Endothelial cell (in vitro differentiated cells): ENCODE measurements around the gene ERP44. TPM values are rescaled to one million over a fixed set of nuclear protein-coding genes. Genes with fewer than 3 reads are reported as not detected.

Source experiments
- DNase-seq: peaks from one replicate; pipeline ENCODE4 v3.0.0; 2021; ENCODE audit warnings: low spot score
- H3K27ac Mint-ChIP-seq: one replicate; pipeline ENCODE4 v1.8.0; 2021; ENCODE audit warnings: mixed read lengths, inconsistent platforms; ENCODE audit not compliant: unreplicated experiment
- H3K27me3 Mint-ChIP-seq: one replicate; pipeline ENCODE4 v1.8.0; 2021; ENCODE audit warnings: mild to moderate bottlenecking, moderate library complexity, mixed read lengths, inconsistent platforms; ENCODE audit not compliant: unreplicated experiment
- H3K36me3 Mint-ChIP-seq: one replicate; pipeline ENCODE4 v1.8.0; 2021; ENCODE audit warnings: mild to moderate bottlenecking, low read depth, mixed read lengths, inconsistent platforms; ENCODE audit not compliant: unreplicated experiment
- H3K4me1 Mint-ChIP-seq: one replicate; pipeline ENCODE4 v1.8.0; 2021; ENCODE audit warnings: mild to moderate bottlenecking, mixed read lengths, inconsistent platforms; ENCODE audit not compliant: unreplicated experiment
- H3K4me3 Mint-ChIP-seq: one replicate; pipeline ENCODE4 v1.8.0; 2021; ENCODE audit warnings: mild to moderate bottlenecking, mixed read lengths, inconsistent platforms; ENCODE audit not compliant: unreplicated experiment
- H3K9me3 Mint-ChIP-seq: one replicate; pipeline ENCODE4 v1.8.0; 2021; ENCODE audit warnings: mixed read lengths, inconsistent platforms; ENCODE audit not compliant: unreplicated experiment
- CTCF ChIP-seq: fragments of 200-600 bp; sonication (generic); IDR thresholded peaks from one replicate; pipeline ENCODE4 v1.5.0; 2021; ENCODE audit warnings: antibody characterized with exemption; ENCODE audit not compliant: unreplicated experiment
- total RNA-seq: library from RNA; stranded (reverse); fragmentation: NEBNext Ultra II Directional; extraction: Animal tissue kit (Norgen Biotek cat#: 25700); gene quantifications from one replicate; pipeline ENCODE4 v1.2.1, GENCODE V29; 2021; ENCODE audit not compliant: unreplicated experiment

Gene ERP44
- total RNA-seq, 1 donor from 2014 or later = 14.5 TPM

GRCh38 chr9:100125910-100126309 lies 27.1 kb upstream of the ERP44 start:
- Mint-ChIP-seq H3K4me1 (no peaks in the 10 kb centered on the region), H3K9me3 (no peaks in the 10 kb centered on the region), H3K27me3 (no peaks in the 10 kb centered on the region), H3K36me3 (no peaks in the 10 kb centered on the region), H3K4me3 (no peak overlapping the region), H3K27ac (no peak overlapping the region)
- DNase-seq = no peak
- no peak for TF ChIP-seq CTCF

GRCh38 chr9:100125236-100125635 lies 26.4 kb upstream of the ERP44 start:
- no peak overlapping the region for H3K27ac Mint-ChIP-seq
- no peaks in the 10 kb centered on the region for H3K36me3 Mint-ChIP-seq
- no peak for TF ChIP-seq CTCF
- H3K4me3 Mint-ChIP-seq = no peak overlapping the region
- no peaks in the 10 kb centered on the region for H3K9me3 Mint-ChIP-seq
- DNase-seq = no peak
- H3K27me3 Mint-ChIP-seq = no peaks in the 10 kb centered on the region
- H3K4me1 Mint-ChIP-seq = no peaks in the 10 kb centered on the region

GRCh38 chr9:100120286-100120685 lies 21.5 kb upstream of the ERP44 start:
- no peaks in the 10 kb centered on the region for H3K4me1 Mint-ChIP-seq
- H3K4me3 Mint-ChIP-seq = no peak overlapping the region
- no peaks in the 10 kb centered on the region for H3K9me3 Mint-ChIP-seq
- DNase-seq = no peak
- H3K27ac Mint-ChIP-seq = no peak overlapping the region
- no peaks in the 10 kb centered on the region for H3K36me3 Mint-ChIP-seq
- no peak for TF ChIP-seq CTCF
- no peaks in the 10 kb centered on the region for H3K27me3 Mint-ChIP-seq

- Mint-ChIP-seq H3K4me3 (no peak overlapping the region), H3K9me3 (no peaks in the 10 kb centered on the region), H3K4me1 (no peaks in the 10 kb centered on the region), H3K27ac (no peak overlapping the region), H3K27me3 (no peaks in the 10 kb centered on the region), H3K36me3 (no peaks in the 10 kb centered on the region)
- TF ChIP-seq CTCF = no peak
- DNase-seq = no peak
Measured at GRCh38 chr9:100117316-100117715, 18.5 kb upstream of the ERP44 start.

- Mint-ChIP-seq H3K27ac (no peak overlapping the region), H3K4me3 (no peak overlapping the region), H3K9me3 (no peaks in the 10 kb centered on the region), H3K27me3 (no peaks in the 10 kb centered on the region), H3K36me3 (no peaks in the 10 kb centered on the region), H3K4me1 (no peaks in the 10 kb centered on the region)
- no peak for TF ChIP-seq CTCF
- no peak for DNase-seq
Measured at GRCh38 chr9:100112677-100113336, 14.0 kb upstream of the ERP44 start.
